HG03103 (cell line): ENCODE data around the gene TMEM53.

ENCODE experiments used
- ATAC-seq: cut with Tn5 transposase; IDR thresholded peaks from one replicate; pipeline ENCODE4 v1.9.1; 2021; ENCODE audit warnings: low read depth; ENCODE audit not compliant: unreplicated experiment

Gene TMEM53

DNA sequence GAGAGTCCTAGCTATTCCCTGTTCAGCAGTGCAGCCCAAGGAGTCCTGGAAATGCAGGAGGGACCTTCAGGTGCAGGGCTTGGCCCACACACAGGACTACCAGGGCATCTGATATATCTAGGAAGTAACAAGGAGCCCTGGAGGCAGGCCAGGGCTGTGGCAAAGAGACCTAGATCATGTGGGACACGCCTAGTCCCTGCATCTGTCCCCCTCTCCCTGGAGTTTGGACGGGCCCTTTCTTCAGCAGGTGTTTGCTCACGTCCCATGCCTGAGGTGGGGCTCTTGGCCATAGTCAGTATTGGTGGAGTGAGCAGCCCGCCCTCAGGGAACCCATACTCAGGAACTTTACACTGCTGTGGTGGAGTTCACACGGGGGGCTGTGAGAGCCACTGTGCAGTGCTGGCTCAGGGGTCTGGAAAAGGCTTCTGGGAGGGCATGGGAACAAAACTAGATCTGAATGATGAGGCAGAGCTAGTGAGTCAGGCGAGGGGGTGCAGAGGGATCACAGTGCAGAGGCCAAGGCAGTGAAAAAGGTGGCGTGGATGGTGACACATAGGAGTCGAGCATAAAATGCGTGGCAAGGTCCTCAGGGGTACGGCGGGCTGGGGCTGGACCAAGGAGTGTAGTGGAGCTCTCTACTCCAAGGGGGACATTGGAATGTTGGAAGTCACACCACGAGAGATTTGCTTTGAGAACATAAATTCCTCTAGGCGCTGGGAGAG is 25.6 kb downstream of the TMEM53 start:
- no peak for ATAC-seq

DNA sequence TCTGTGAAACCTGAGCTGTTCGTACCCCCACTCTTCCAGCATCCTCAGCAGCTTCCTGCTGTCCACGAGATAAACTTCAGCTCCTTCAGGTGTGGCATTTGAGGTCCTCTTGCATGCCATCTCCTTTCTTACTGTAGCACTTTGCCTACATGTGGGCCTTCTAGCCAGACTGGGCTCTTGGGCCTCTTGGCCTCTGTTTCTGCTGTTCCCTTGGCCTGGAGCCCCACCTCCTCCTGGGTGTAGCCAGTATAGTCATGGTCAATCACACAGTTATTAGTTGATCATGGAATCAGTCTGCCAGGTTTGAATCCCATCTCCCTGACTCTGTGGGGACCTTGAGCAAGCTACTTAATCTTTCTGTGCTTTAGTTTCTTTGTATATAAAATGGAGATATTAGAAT is 26.4 kb downstream of the TMEM53 start:
- ATAC-seq: no peak

DNA sequence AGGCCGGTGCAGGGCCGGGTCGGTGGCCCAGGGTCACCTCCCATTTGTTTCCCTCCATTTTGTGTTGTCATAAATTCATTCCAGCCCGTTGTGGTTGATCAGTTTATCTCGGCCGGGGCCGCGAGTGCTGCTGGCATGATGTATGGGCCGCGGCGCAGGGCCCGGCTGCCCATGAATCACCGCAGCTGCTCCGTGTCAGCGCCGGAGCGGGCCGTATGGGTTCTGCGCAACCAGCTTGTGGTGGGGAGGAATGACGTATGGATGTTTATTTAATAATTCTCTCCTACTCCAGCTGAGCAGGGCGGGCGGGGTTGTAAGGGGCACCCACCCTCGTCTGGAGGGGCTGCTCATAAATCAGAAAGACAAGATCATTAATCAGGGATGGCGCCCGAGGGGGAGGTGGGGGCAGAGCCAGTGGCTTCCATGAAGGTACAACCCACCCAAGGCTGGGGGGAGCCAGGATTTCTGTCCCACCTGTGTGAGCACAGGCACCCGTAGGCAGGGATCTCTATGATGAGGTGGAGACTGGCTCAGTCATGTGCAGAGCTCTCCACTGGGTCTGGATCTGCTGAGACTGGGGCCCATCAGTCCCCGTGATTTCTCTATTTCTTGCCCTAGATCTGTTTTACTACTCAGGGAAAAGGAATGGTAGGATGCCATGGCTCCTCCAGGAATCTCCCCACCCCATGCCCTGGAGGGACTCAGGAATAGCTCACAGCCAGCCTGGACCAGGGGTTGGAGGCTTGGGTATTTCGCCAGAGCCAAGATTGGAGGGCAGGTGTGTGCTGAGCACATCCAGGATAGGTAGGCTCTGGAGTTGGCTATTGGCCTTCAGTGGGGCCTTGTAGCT is 27.8 kb downstream of the TMEM53 start:
- ATAC-seq: no peak

DNA sequence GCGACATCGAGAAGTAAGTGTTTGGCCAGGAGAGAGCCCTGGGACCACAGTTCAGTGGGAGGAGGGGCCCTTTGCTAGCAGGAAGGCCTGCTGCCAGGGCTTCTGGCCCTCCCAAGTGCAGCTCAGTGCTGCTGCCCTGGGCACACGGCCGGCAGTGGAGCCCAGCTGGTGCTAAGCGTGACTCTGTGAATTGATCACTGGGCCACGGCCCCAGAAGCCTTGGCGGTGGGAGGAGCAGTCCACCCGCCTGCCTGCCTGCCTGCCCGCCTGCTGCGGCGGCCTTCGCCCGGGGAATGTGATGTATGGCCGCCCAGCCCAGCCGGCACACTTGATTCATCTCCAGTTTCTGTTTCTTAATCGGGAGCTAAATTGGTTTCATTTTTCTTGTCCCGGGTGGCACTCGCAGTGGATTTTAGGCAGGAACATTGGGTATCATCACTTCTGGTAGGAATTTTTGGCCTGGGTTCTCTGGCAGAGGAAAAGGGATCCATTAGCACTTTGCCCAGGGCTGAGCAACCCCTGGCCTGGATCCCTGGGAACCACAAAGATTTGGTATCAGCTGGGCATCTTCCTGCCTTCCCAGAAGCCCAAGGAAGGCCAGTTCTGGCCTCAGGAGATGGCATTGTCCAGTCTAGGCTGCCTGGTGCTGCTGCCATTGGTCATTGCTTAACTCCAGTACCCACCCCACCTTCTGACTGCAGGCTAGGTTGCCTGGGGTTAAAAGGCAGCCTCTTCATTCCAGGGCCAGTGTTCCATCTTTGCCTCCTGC is 28.6 kb downstream of the TMEM53 start:
- no peak for ATAC-seq

DNA sequence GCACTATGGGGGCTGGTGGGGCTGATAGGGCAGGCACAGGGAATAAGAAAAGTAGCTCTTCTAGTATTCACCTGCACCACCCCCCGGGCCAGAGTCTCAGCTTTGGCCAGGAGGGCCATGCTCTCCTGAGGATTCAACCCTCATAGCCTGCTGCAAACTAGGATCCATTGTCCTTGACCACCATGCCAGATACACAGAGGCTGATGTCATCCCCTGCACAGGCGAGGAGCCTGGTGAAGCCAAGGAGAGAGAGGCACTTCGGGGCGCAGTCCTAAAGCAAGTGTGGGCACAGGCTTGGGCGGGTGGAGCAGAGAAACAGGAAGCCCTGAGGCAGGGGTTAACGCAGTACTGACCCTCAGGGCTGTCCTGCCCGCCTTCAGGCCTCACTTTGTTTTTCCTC is 29.5 kb downstream of the TMEM53 start:
- ATAC-seq: no peak

DNA sequence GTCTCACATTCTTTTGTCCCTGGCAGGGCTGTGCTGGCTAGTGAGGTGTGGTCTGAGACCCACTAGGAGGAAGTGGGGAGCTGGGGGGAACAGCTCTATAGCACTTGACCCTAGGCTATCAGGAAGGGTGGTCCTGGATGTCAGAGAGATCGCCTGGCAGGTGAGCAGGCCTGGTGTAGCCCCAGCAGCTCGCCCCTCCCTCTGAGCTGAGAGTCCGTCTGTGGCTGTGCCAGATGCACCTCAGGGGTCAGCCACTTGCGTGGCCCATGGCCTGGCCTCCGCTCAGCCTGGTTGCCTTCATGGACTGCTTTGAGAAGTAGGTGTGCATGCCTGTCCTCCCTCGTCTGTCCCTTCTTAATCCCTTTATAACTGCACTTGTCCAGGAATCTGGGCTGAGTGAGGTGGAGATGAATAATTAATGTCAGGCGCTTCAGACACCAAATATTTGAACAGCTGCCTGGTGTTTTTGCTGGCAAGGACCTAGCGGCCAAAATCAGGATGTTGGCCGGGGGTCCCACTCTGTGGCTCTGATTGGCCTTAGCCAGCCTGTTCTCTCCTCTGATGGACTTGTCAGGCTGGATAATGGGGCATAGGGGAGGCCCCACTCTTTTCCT is 30.5 kb downstream of the TMEM53 start:
- ATAC-seq: no peak

DNA sequence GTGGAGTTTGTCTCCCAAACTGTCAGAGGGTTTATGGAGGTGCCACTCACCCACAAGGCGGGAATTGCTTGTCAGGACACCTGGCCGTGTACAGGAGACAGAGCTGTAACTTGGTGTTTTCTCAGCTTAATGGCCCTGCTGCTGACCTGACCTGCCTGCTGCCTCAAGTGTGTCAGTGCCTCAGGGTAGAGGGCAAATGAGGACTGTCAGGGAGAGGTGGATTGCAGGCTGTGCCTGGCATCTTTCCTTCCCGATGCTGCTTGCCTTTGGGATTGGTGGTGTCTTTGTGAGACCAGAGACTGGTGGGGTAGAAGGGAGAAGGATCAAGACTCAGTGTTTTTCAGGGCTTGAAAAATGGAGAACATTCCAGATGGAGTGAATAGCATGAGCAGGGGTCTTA is 31.4 kb downstream of the TMEM53 start:
- ATAC-seq: no peak

DNA sequence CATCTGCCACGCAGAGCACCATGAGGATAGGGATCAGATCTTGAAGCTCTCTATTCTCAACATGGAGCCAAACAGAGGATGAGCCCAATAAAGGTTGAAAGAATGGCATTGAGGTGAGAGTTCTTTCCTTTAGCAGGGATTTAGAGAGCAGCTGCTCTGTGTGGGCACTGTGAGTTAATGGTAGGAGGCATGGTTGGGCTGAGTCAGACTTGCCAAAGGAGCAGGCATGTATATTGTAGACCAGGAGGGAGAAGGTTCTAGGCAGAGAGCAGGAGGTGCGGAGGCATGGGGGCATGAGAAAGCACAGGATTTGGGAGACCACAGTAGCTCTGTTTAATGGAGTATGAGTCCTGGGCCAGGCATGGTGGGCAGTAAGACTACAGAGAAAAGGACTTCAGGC is 32.0 kb downstream of the TMEM53 start:
- ATAC-seq: no peak

DNA sequence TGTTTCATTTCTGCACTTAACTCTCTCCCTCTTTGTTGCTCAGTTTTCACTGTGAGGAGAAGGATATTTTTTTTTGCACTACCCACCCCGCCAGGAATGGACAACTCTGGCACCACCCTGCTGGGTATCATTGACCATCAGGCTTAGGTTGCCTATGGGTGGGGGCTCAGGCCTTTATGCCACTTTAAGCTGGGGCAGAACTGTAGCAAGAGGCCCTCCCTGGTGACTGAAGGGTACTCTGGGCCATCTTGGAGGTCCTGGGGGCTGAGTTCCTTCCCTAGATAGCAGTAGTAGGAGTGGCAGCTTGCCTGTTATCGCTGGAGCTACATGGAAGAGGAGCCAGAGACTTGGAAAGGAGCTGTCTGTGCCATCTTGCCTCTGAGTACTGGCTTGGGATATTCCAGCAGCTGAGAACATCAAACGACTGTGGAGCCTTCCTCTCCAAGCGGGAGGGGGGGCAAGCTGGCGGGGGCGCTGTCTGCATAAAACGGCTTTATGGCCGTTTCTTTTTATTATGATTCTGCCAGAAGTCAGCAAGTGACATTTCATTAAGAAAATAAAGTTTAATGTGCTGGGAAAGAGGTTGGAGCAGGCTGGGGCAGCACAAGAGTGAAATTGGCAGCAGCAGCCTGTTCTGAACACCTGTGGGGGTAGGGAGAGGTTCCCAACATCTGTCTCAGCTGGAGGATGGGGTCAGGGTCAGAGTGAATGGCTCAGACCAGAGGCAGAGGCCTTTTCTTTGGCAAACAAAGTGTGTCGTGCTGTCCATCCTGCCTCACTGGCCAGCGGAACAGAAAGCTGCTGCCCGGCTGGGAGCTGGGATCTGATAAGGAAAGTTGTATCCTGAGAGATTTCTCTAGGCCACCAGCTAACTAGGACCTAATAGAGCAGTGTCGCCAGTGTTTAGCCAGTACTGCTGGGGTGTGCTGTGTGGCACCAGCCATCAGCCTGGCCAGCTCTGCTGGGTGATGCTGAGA is 32.9 kb downstream of the TMEM53 start:
- no peak for ATAC-seq

DNA sequence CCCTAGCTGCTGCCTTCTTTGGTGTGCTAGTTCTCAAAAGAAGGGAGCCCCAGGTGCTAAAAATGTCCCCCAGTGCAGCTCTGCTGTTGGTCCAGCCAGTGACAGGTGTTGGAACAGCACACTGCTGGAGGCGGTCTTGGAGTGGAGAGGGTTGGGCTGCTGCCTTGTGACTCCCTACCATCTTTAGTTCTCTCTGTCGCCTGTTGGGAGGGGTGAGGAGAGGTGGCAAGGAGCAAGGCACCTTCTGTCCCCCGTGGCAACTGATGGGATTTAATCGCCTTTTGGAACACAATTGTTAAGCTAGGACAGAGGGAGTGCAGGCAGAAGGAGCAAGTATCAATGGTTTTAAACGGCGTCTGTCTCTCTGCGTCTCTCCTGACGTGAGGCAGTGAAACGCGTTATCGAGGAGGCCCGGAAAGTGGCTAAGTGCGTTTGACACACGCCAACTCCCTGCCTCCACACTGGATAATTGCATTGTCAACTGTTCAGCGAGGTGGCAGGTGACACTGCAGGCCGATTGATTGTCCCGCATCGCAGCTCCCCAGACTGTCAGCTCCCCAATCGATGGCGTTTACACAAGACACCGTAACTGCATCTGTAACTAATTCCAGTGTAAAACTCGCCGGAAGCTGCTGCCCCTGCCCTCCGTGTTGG is 34.0 kb downstream of the TMEM53 start:
- no peak for ATAC-seq

DNA sequence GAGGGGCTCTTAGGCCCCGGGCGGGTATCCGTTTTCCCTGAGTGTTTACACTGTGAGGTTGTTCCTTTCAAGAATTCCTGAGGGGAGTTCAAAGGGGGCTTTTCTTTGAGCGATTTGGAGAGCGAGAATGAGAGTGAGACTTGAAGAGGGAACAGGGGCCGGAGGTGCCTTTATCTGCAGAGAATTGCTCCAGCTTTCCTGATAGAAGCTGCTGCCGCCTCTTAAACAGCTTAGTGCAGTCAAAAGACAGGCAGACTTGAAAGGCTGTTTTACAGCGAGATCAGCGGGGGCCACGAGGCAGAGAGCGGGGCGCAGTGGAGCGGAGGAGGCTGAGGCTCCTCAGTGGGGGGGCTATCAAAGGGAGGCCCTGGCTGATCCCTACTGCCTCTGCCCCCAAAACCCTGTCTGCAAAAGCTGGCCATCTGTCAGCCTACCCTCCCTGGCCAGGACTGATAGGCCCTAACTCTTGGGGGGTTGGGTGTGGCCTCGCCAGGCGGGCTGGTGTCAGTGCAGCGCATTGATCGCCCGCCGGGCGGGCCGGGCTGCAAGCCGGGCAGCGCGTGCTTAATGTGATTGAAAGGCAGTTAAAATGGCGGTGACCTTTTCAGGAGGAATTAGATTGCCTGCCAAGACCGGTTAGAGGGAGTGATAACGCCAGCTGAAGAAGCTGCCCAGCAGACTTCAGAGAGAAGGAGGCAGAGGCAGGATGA is 36.4 kb downstream of the TMEM53 start:
- no peak for ATAC-seq

DNA sequence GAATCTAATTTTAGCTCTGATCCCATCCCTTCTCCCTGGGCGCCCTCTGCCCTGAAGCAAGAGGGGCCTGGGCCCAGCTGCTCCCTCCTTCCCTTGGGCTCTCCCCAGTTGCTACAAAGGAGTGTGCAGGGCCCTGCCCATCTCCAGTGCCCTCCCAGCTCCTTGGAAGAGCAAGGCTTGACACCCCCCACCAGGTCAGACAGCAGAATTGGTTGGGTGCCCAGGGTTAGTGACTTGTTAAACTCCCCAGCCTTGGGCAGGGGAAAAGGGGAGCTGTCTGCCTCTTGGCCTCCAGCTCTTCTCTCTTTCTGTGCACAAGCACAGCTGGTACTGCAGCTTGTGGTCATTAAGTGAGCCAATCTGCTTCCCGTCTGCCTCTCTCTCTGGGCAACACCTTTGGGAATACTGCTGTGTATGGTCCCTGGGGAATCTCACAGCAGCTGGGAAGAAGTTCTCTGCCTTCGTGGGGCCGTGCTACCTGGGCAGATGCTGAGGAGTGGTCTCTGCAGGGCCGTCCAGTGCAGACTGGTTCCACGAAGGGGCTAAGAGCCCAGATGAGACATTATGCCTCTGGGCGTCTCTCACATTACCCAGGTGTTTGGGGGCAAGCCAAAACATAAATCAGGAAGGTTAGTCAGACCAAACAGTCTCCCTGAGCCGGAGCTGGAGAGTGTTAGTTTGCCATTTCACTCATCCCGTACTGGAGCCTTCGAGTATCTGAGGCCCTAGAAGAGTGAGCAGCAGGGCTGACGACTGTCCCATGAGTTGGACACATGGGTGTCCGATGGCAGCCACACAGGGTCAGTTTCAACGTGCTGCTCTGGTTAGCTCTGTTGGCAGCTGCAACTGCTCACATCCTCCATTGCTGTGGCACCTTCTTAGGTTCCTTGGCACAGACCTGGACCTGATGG is 37.3 kb downstream of the TMEM53 start:
- no peak for ATAC-seq

DNA sequence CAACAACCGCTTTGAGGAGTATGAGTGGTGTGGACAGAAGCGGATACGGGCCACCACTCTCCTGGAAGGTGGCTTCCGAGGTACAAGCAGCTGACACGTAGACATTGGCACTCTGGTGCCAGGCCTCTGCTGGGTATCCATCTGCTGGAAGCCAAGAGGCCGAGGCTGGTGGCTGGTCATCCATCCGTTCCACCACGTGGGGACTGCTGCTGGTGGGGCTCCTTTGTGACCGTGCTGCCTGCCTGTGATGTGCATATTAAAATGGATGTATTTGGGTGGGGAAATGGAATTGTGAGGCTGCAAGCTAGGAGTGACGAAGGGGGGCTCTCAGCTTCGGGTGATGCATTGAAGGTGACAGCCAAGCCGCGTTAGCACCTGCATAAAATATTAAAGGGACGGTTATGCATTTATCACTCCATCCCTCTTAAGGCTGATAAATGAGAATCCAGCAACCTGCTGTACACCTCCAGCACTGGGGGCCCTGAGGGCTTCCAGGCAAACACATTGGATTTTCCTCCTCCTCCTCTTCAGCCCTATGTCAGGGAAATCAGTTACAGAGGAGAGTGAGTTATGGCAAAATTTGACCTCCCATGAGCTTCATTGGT is 38.1 kb downstream of the TMEM53 start:
- no peak for ATAC-seq

DNA sequence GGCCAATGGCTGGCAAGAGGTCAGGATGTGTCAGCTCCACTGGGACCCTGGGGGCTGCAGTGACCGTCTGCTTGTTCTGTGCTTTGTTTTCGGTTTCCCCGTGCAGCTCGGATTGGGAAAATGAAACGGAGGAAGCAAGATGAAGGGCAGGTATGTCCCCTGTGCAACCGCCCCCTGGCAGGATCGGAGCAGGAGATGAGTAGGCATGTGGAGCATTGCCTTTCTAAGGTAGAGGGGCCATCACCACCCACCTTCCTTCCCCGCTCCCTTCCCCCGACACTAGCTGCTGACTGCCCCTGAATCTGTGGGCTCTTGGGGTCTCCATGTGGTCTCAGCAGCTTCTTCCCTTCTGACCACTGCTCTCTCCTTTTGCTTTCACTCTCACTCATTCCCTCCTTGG is 38.8 kb downstream of the TMEM53 start:
- no peak for ATAC-seq

DNA sequence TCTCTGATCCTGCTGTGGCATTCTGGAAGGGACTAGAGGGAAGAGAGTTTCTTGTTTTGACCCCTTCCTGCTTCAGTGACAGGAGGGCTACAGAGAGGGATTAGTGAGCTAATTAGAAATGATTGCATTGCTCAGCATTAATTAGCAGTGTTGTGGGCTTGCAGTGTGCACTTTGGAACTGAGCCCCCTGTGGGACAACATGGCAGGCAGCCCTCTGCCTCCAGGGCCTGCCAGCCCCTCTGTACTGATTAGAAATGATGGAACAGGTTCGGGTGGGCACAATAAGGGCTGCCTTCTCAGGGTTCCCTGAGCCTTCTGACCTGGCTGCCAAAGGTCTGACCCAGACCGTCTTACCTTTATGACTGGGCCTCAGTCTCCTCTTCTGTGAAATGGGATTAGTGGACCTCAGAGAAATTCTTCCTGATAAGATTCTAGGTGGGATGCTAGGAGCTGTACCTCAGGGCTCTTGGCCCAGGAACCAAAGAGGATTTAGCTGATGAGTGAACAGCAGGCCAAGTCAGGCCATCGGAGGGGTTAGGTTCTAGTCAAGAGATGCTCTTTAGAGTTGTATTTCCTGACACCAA is 39.6 kb downstream of the TMEM53 start:
- no peak for ATAC-seq

DNA sequence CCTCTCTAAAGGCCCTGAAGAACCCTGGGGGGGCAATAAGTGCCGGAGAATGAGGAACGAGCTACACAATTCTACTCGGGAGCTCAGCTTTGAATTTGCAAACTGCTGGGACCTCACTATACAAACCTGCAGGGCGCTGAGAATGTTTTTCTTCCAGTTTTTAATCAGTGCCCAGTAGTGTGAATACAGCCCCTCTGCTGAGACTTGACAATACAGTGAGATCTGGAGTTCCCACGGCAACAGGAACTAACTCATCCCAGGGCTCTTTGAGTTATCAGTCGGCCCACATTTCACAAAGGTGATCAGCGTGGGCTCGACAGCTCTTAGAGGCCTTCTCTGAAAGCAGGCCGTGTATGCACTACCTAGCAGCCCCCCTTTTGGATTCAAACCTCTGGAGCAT is 41.7 kb downstream of the TMEM53 start:
- ATAC-seq: no peak
